ENCODE data around the gene ADM2. TPM values are rescaled to one million over a fixed set of nuclear protein-coding genes. Genes with fewer than 3 reads are reported as not detected.

The ADM2 gene
- total RNA-seq, 6 donors from 2014 or later, result 0.30 to 3.1 (median 1.6) TPM

DNA sequence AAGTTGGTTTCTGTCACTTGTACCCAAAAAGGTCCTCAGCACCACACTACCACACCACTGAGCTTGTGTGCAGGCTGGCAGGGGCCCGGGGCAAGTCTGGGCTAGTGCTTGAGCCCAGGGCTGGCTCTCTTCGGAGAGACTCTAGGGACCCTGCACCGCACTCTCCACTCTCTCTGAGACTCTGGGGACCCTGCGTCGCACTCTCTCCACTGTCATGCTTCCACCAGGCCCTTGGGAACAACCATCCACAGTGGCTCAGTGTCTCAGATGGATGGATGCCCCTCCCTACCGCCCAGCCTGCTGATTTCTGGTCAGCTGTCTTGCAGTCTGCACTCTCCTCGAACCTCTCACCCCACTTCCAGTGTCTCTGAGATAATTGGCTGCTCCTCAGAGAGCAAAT lies 4.5 kb upstream of the ADM2 start:
- DNase-seq (peak in 1 of 2 donors; percentile 37), ATAC-seq (ENCODE audit: low FRiP score in 2 of 2) (no peak)
- 72% methylated on average over 7 of the region's 7 CpGs for WGBS, 2 donors
- no peak overlapping the region for H3K4me3 ChIP-seq
- H3K27ac ChIP-seq, result no peak overlapping the region
- no peaks in the 10 kb centered on the region for H3K36me3 ChIP-seq
- H3K4me1 ChIP-seq, result peaks cover 30 to 44% (median 36%) of the 10 kb centered on the region in 4 donors
- H3K9me3 ChIP-seq, result no peaks in the 10 kb centered on the region
- TF ChIP-seq, protein P1, sequence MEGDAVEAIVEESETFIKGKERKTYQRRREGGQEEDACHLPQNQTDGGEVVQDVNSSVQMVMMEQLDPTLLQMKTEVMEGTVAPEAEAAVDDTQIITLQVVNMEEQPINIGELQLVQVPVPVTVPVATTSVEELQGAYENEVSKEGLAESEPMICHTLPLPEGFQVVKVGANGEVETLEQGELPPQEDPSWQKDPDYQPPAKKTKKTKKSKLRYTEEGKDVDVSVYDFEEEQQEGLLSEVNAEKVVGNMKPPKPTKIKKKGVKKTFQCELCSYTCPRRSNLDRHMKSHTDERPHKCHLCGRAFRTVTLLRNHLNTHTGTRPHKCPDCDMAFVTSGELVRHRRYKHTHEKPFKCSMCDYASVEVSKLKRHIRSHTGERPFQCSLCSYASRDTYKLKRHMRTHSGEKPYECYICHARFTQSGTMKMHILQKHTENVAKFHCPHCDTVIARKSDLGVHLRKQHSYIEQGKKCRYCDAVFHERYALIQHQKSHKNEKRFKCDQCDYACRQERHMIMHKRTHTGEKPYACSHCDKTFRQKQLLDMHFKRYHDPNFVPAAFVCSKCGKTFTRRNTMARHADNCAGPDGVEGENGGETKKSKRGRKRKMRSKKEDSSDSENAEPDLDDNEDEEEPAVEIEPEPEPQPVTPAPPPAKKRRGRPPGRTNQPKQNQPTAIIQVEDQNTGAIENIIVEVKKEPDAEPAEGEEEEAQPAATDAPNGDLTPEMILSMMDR (IDR thresholded peaks at IDR 0.05), result no peak
- TF ChIP-seq POLR2AphosphoS5 (IDR thresholded peaks at IDR 0.05) (no peak), POLR2A (IDR thresholded peaks at IDR 0.05) (no peak), EP300 (IDR thresholded peaks at IDR 0.05) (no peak)
- peaks cover 0 to 12% (median 7%) of the 10 kb centered on the region in 4 donors for H3K27me3 ChIP-seq

DNA sequence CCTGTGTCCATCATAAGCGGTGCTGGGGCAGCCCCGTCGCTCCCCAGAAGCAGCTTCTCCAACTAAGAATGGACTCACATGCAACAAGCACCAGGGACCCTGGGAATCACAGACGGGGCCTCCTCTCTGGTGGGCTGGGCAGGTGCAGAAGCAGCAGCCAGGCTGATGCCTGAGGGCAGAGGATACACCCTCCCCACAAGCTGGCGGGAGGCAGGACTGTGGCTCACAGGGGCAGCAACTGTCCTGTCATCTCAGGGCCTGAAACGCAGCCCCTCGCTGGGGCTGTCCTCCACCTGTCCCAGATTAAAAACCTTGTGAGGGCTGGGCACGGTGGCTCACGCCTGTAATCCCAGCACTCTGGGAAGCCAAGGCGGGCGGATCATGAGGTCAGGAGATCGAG lies 3.4 kb upstream of the ADM2 start:
- peaks cover 28 to 38% (median 30%) of the 10 kb centered on the region in 4 donors for H3K4me1 ChIP-seq
- H3K4me3 ChIP-seq, result no peak overlapping the region
- H3K36me3 ChIP-seq, result no peaks in the 10 kb centered on the region
- DNase-seq (no peak), ATAC-seq (ENCODE audit: low FRiP score in 2 of 2) (no peak)
- H3K27me3 ChIP-seq, result peaks cover 0 to 21% (median 13%) of the 10 kb centered on the region in 4 donors
- H3K27ac ChIP-seq, result no peak overlapping the region
- 84 to 97% methylated on average over 9 to 12 of the region's 12 CpGs for WGBS, 2 donors
- no peaks in the 10 kb centered on the region for H3K9me3 ChIP-seq
- no peak for TF ChIP-seq EP300 (IDR thresholded peaks at IDR 0.05)
- no peak for TF ChIP-seq POLR2AphosphoS5 (IDR thresholded peaks at IDR 0.05)
- TF ChIP-seq, protein P1 (IDR thresholded peaks at IDR 0.05), result no peak
- TF ChIP-seq POLR2A (IDR thresholded peaks at IDR 0.05), result no peak

DNA sequence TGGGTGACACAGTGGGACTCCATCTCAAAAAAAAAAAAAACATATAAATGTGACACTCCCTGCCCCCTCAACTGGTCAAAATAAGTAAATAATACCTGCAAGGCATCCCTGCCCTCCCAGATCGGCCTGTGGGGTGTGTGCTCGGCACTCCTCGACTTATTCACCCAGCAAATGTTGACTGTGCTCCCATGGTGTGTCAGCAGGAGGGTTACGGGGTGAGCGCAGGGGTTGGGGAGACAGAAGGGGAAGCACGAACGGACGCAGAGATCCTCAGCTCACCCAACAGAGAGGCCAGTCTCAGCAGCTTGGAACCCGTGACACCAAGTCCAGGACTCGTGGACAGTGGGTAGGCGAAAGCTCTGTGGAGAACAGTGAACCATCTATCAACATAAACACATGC lies 1.6 kb upstream of the ADM2 start:
- no peak for DNase-seq
- 64 to 74% methylated on average over 11 of the region's 11 CpGs for WGBS, 2 donors
- Histone ChIP-seq H3K4me3 (no peak overlapping the region), H3K36me3 (no peaks in the 10 kb centered on the region), H3K27ac (no peak overlapping the region), H3K9me3 (no peaks in the 10 kb centered on the region), H3K4me1 (peaks cover 17 to 24% (median 18%) of the 10 kb centered on the region in 4 donors), H3K27me3 (peaks cover 0 to 22% (median 13%) of the 10 kb centered on the region in 4 donors)
- no peak for ATAC-seq (ENCODE audit: low FRiP score in 2 of 2)
- TF ChIP-seq POLR2A (IDR thresholded peaks at IDR 0.05) (no peak), EP300 (IDR thresholded peaks at IDR 0.05) (no peak), POLR2AphosphoS5 (IDR thresholded peaks at IDR 0.05) (no peak)
- TF ChIP-seq, protein P1 (IDR thresholded peaks at IDR 0.05), result no peak

DNA sequence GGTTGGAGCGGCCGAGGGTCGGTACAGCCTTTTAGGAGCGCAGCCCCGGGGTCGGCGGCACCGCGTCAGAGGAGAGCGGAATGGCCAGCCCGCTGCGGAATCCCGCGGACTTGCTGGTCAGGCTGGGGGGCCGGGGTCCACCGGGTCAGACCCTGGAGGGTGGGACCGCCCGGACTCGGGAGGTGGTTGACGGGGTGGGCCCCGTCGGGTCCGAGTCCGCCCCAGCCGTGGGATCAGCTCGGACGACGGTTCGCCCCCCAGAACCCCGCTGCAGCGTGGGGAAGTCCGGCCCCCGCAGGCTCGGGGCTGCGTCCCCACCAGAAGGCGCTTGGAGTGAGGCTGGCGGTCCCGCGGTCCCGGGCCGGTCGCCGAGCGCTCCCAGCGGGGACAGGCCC lies 301 bp upstream of the ADM2 start:
- peak overlapping the region; percentile 23 to 64 (median 60) for H3K4me3 ChIP-seq
- H3K36me3 ChIP-seq, result no peaks in the 10 kb centered on the region
- peaks cover 0 to 22% (median 13%) of the 10 kb centered on the region in 4 donors for H3K27me3 ChIP-seq
- H3K27ac ChIP-seq, result no peak overlapping the region
- DNase-seq (peak in 1 of 2 donors; percentile 82), ATAC-seq (ENCODE audit: low FRiP score in 2 of 2) (no peak)
- peaks cover 12 to 17% (median 13%) of the 10 kb centered on the region in 4 donors for H3K4me1 ChIP-seq
- 14% methylated on average over 21 of the region's 45 CpGs; no CpG with 5 or more reads in 1 of the 2 donors for WGBS, 2 donors
- TF ChIP-seq, protein P1 (IDR thresholded peaks at IDR 0.05), result no peak
- TF ChIP-seq EP300 (IDR thresholded peaks at IDR 0.05), result no peak
- no peak for TF ChIP-seq POLR2A (IDR thresholded peaks at IDR 0.05)
- no peak for TF ChIP-seq POLR2AphosphoS5 (IDR thresholded peaks at IDR 0.05)
- no peaks in the 10 kb centered on the region for H3K9me3 ChIP-seq

All from upper lobe of left lung (tissue), 6 donors.